GM19467 (cell line): ENCODE data around the gene SLC12A2.

Experiments
- ATAC-seq: cut with Tn5 transposase; IDR thresholded peaks from one replicate; pipeline ENCODE4 v1.9.1; 2021; ENCODE audit warnings: mild to moderate bottlenecking, moderate library complexity; ENCODE audit not compliant: unreplicated experiment

SLC12A2 gene

GRCh38 chr5:128083033-128083810, at the start of gene SLC12A2:
Gene SLC12A2 (plus strand): TSS chr5:128083766. CDS start chr5:128083955, 189 bp downstream.
- ATAC-seq = peak; percentile 55

GRCh38 chr5:128035689-128036088, 47.9 kb upstream of the SLC12A2 start:
- no peak for ATAC-seq

GRCh38 chr5:128036950-128037349, 46.6 kb upstream of the SLC12A2 start:
- no peak for ATAC-seq

- no peak for ATAC-seq
Measured at GRCh38 chr5:128038643-128039042, 44.9 kb upstream of the SLC12A2 start.

- no peak for ATAC-seq
Measured at GRCh38 chr5:128040927-128041326, 42.6 kb upstream of the SLC12A2 start.

GRCh38 chr5:128052780-128053179, 30.8 kb upstream of the SLC12A2 start:
- ATAC-seq = no peak

- ATAC-seq = no peak
Measured at GRCh38 chr5:128053291-128053954, 30.1 kb upstream of the SLC12A2 start.

GRCh38 chr5:128060644-128061385, 22.8 kb upstream of the SLC12A2 start:
- no peak for ATAC-seq

- no peak for ATAC-seq
Measured at GRCh38 chr5:128062172-128062746, 21.3 kb upstream of the SLC12A2 start.

- ATAC-seq = no peak
Measured at GRCh38 chr5:128074171-128074570, 9.4 kb upstream of the SLC12A2 start.

- ATAC-seq = no peak
Measured at GRCh38 chr5:128074953-128075352, 8.6 kb upstream of the SLC12A2 start.

GRCh38 chr5:128077526-128077925, 6.0 kb upstream of the SLC12A2 start:
- ATAC-seq = no peak

GRCh38 chr5:128081111-128081851, 2.3 kb upstream of the SLC12A2 start:
- ATAC-seq = no peak

- peak; percentile 15 for ATAC-seq
Measured at GRCh38 chr5:128082551-128083032, 974 bp upstream of the SLC12A2 start.

GRCh38 chr5:128083811-128084227, 253 bp downstream of the SLC12A2 start:
- peak; percentile 31 for ATAC-seq

GRCh38 chr5:128084228-128085167, 932 bp downstream of the SLC12A2 start:
- ATAC-seq = peak; percentile 1

GRCh38 chr5:128085413-128085812, 1.8 kb downstream of the SLC12A2 start:
- no peak for ATAC-seq

- ATAC-seq = no peak
Measured at GRCh38 chr5:128091579-128091978, 8.0 kb downstream of the SLC12A2 start.

- ATAC-seq = no peak
Measured at GRCh38 chr5:128092144-128092543, 8.6 kb downstream of the SLC12A2 start.
